GM12878 (cell line): ENCODE data around the gene ABI3.

Experiments used
- ETV6 ChIP-seq, 2 experiments: fragments of 450-650 bp in 1 of 2; IDR thresholded peaks in 1 of 2; conservative IDR thresholded peaks in 1 of 2; 2 replicates each; pipeline ENCODE4 v1.6.1; 2014; ENCODE audit warnings: antibody characterized with exemption in 1 of 2, borderline replicate concordance in 1 of 2, low read depth in 1 of 2, mild to moderate bottlenecking in 1 of 2, moderate library complexity in 1 of 2
- IKZF1 ChIP-seq: fragments of 450-650 bp; conservative IDR thresholded peaks from 2 replicates; pipeline ENCODE4 v1.6.1; 2017; ENCODE audit warnings: antibody characterized with exemption, mild to moderate bottlenecking
- JUND ChIP-seq: IDR thresholded peaks from 2 replicates; pipeline ENCODE4 v1.6.1; 2012; ENCODE audit warnings: low read depth, mild to moderate bottlenecking, low read length, improper control_type of control experiment, moderate library complexity
- YY1 ChIP-seq: IDR thresholded peaks from 2 replicates; pipeline ENCODE4 v1.6.1; 2011; ENCODE audit warnings: low read depth, mild to moderate bottlenecking, low read length

DNA sequence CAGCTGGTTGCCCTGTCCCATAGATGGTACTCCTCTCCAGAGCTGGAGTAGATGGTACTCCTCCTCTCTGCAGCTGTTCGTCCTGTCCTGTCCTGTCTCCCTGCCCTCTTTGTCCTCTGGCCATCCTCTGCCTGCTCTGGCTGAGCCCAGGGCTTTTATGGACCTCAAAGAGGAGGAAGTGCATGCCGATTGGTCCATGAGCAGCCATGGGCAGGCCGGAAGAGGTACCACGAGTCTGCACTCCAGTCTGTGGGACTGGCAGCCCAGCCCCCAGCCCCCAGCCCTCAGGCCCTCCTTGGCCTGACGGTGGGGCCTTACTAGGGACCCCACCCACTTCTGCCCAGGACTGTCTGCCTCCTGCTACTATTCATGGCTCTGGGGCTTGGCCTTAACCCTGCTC, 27.2 kb upstream of the ABI3 start:
- TF ChIP-seq IKZF1 (no peak), YY1 (no peak), JUND (no peak), ETV6 (conservative IDR thresholded peaks at IDR 0.05 in 1 of 2, IDR thresholded peaks at IDR 0.05 in 1 of 2; ENCODE audit: borderline replicate concordance in 1 of 2, low read depth in 1 of 2) (no peak)
